ENCODE results near the gene PCDHA5. TPM values are rescaled to one million over a fixed set of nuclear protein-coding genes. Genes with fewer than 3 reads are reported as not detected.
"Not testable (repeated sequence)": the region's sequence is repeated elsewhere in the genome, so short reads cannot be mapped to it uniquely, and the experiment has no call there.

Gene PCDHA5
- total and polyA plus RNA-seq, 10 of the 15 experiments (the other 5 are each of a cell fraction or from before 2014, with no cell fraction given), result under 0.01 TPM; not detected in 9

GRCh38 chr5:140785905-140786686, 35.3 kb upstream of the PCDHA5 start, which contains the start of gene PCDHA1 (continued):
- no peak for TF ChIP-seq E4F1 (IDR thresholded peaks at IDR 0.05; ENCODE audit: borderline replicate concordance, partially characterized antibody)

GRCh38 chr5:140787422-140787821, 34.0 kb upstream of the PCDHA5 start:
- H3K9ac ChIP-seq (ENCODE audit: control insufficient read depth, insufficient read depth, low read length); H3K4me3 ChIP-seq; H3K27ac ChIP-seq (ENCODE audit: control insufficient read depth, insufficient read depth); H3K36me3 ChIP-seq (ENCODE audit: control insufficient read depth in 2 of 2, insufficient read depth in 2 of 2, low read length in 1 of 2); H3K4me2 ChIP-seq (ENCODE audit: control insufficient read depth, insufficient read depth); RAD21 ChIA-PET (ENCODE audit: unreplicated experiment); SMC1A ChIA-PET (ENCODE audit: uncharacterized antibody, unreplicated experiment); H2AFZ ChIP-seq (ENCODE audit: control insufficient read depth, low read depth, low read length); H3K79me2 ChIP-seq (ENCODE audit: control insufficient read depth, insufficient read depth, low read length); POLR2A ChIA-PET; H3K4me1 ChIP-seq (ENCODE audit: control insufficient read depth, insufficient read depth, low read length); in situ Hi-C loops (cut with MboI); DNase-seq (ENCODE audit: low read depth, low spot score); H3K9me3 ChIP-seq (replicated peaks; ENCODE audit: control insufficient read depth, insufficient read depth, low read length); H4K20me1 ChIP-seq (ENCODE audit: control insufficient read depth, insufficient read depth); H3K27me3 ChIP-seq (replicated peaks in 1 of 2; ENCODE audit: control insufficient read depth in 2 of 2, insufficient read depth in 2 of 2, low read length in 1 of 2); CTCF ChIA-PET; intact Hi-C loops (cut with micrococcal nuclease; ENCODE audit: unreplicated experiment); ATAC-seq; BruUV-seq (replicated peaks); FAIRE-seq: not testable (repeated sequence)
- WGBS (ENCODE audit: insufficient coverage, insufficient replicate concordance, low lambda C conversion rate, missing lambda C conversion rate), result 86% methylated on average over 44 of the region's 44 CpGs

- CTCF ChIA-PET; RAD21 ChIA-PET (ENCODE audit: unreplicated experiment); BruUV-seq (replicated peaks); H3K4me1 ChIP-seq (ENCODE audit: control insufficient read depth, insufficient read depth, low read length); H2AFZ ChIP-seq (ENCODE audit: control insufficient read depth, low read depth, low read length); H3K36me3 ChIP-seq (ENCODE audit: control insufficient read depth in 2 of 2, insufficient read depth in 2 of 2, low read length in 1 of 2); H4K20me1 ChIP-seq (ENCODE audit: control insufficient read depth, insufficient read depth); intact Hi-C loops (cut with micrococcal nuclease; ENCODE audit: unreplicated experiment); POLR2A ChIA-PET; SMC1A ChIA-PET (ENCODE audit: uncharacterized antibody, unreplicated experiment); H3K4me3 ChIP-seq; H3K27me3 ChIP-seq (replicated peaks in 1 of 2; ENCODE audit: control insufficient read depth in 2 of 2, insufficient read depth in 2 of 2, low read length in 1 of 2); H3K4me2 ChIP-seq (ENCODE audit: control insufficient read depth, insufficient read depth); in situ Hi-C loops (cut with MboI); H3K79me2 ChIP-seq (ENCODE audit: control insufficient read depth, insufficient read depth, low read length); ATAC-seq; H3K9me3 ChIP-seq (replicated peaks; ENCODE audit: control insufficient read depth, insufficient read depth, low read length); DNase-seq (ENCODE audit: low read depth, low spot score); H3K9ac ChIP-seq (ENCODE audit: control insufficient read depth, insufficient read depth, low read length); H3K27ac ChIP-seq (ENCODE audit: control insufficient read depth, insufficient read depth); FAIRE-seq: not testable (repeated sequence)
- WGBS (ENCODE audit: insufficient coverage, insufficient replicate concordance, low lambda C conversion rate, missing lambda C conversion rate), result 93% methylated on average over 67 of the region's 70 CpGs
These were observed 33.4 kb upstream of the PCDHA5 start for GRCh38 chr5:140787849-140788504.
